GM23338 (cell line): ENCODE results near the gene PHF21A. TPM values are rescaled to one million over a fixed set of nuclear protein-coding genes. Genes with fewer than 3 reads are reported as not detected.

Source experiments
- ATAC-seq: fragments of 200-7000 bp; cut with Tn5 transposase; 3 replicates; pipeline ENCODE4 v1.9.1; 2020
- DNase-seq: peaks from one replicate; pipeline ENCODE4 v3.0.0-alpha.2; 2015; ENCODE audit warnings: low spot score
- H2AFZ ChIP-seq: fragments of 200-600 bp; sonication (generic); 2 replicates; pipeline ENCODE4 v1.8.0; 2016; ENCODE audit warnings: antibody characterized with exemption, mild to moderate bottlenecking, moderate library complexity
- H3F3A ChIP-seq: fragments of 200-600 bp; sonication (generic); replicated peaks from 2 replicates; pipeline ENCODE4 v1.8.0; 2017; ENCODE audit warnings: antibody characterized with exemption, mixed run types, low read depth
- H3K27ac ChIP-seq: fragments of 200-600 bp; sonication (generic); 2 replicates; pipeline ENCODE4 v1.6.1; 2016; ENCODE audit warnings: low read depth
- H3K27me3 ChIP-seq: fragments of 200-600 bp; sonication (generic); 2 replicates; pipeline ENCODE4 v1.8.0; 2016; ENCODE audit warnings: mild to moderate bottlenecking, mixed run types, moderate library complexity; ENCODE audit not compliant: insufficient read depth
- H3K36me3 ChIP-seq: fragments of 200-600 bp; sonication (generic); 2 replicates; pipeline ENCODE4 v1.8.0; 2016; ENCODE audit warnings: mild to moderate bottlenecking; ENCODE audit not compliant: insufficient read depth
- H3K4me1 ChIP-seq: fragments of 200-600 bp; sonication (generic); 2 replicates; pipeline ENCODE4 v1.8.0; 2016; ENCODE audit warnings: mild to moderate bottlenecking, moderate library complexity; ENCODE audit not compliant: insufficient read depth
- H3K4me2 ChIP-seq: fragments of 200-600 bp; sonication (generic); 2 replicates; pipeline ENCODE4 v1.7.1; 2017; ENCODE audit warnings: mixed run types
- H3K4me3 ChIP-seq: fragments of 200-600 bp; sonication (generic); 2 replicates; pipeline ENCODE4 v1.6.1; 2016; ENCODE audit warnings: mixed run types
- H3K79me2 ChIP-seq: fragments of 200-600 bp; sonication (generic); replicated peaks from 2 replicates; pipeline ENCODE4 v1.8.0; 2017; ENCODE audit warnings: mild to moderate bottlenecking; ENCODE audit not compliant: insufficient read depth
- H3K9me2 ChIP-seq: fragments of 200-600 bp; sonication (generic); 2 replicates; pipeline ENCODE4 v1.8.0; 2017; ENCODE audit not compliant: insufficient read depth
- H4K20me1 ChIP-seq: fragments of 200-600 bp; sonication (generic); replicated peaks from 2 replicates; pipeline ENCODE4 v1.8.0; 2017; ENCODE audit warnings: mild to moderate bottlenecking; ENCODE audit not compliant: insufficient read depth
- H3K27ac Mint-ChIP-seq: 2 replicates; pipeline ENCODE4 v1.8.0; 2020; ENCODE audit warnings: inconsistent platforms, mild to moderate bottlenecking, moderate library complexity, mixed read lengths
- H3K27me3 Mint-ChIP-seq: 3 replicates; pipeline ENCODE4 v1.8.0; 2022; ENCODE audit warnings: low read depth, mild to moderate bottlenecking, moderate library complexity, mixed read lengths, inconsistent platforms; ENCODE audit not compliant: insufficient read depth, poor library complexity
- H3K36me3 Mint-ChIP-seq: 3 replicates; pipeline ENCODE4 v1.8.0; 2021; ENCODE audit warnings: low read depth, mild to moderate bottlenecking, inconsistent platforms, moderate library complexity, mixed read lengths
- H3K4me1 Mint-ChIP-seq: 3 replicates; pipeline ENCODE4 v1.8.0; 2020; ENCODE audit warnings: mild to moderate bottlenecking, inconsistent platforms, mixed read lengths
- H3K4me3 Mint-ChIP-seq: 3 replicates; pipeline ENCODE4 v1.8.0; 2021; ENCODE audit warnings: moderate library complexity, mild to moderate bottlenecking, inconsistent platforms, mixed read lengths
- H3K9me3 Mint-ChIP-seq: 3 replicates; pipeline ENCODE4 v1.8.0; 2020; ENCODE audit warnings: moderate library complexity, mild to moderate bottlenecking, inconsistent platforms, mixed read lengths
- EZH2 ChIP-seq: fragments of 200-600 bp; sonication (generic); IDR thresholded peaks from one replicate; pipeline ENCODE4 v1.8.0; 2017; ENCODE audit warnings: antibody characterized with exemption, mild to moderate bottlenecking, low read depth; ENCODE audit not compliant: unreplicated experiment
- EZH2phosphoT487 ChIP-seq: fragments of 200-600 bp; sonication (generic); IDR thresholded peaks from one replicate; pipeline ENCODE4 v1.8.1; 2018; ENCODE audit warnings: antibody characterized with exemption; ENCODE audit not compliant: unreplicated experiment
- STAT1 ChIP-seq: IDR thresholded peaks from one replicate; pipeline ENCODE4 v1.6.1; 2016; ENCODE audit warnings: antibody characterized with exemption; ENCODE audit not compliant: unreplicated experiment
- ZNF331 ChIP-seq: fragments of 250-450 bp; sonication (Bioruptor Pico); IDR thresholded peaks from 2 replicates; pipeline ENCODE4 v1.5.0; 2020; ENCODE audit warnings: low read depth, mild to moderate bottlenecking, moderate library complexity
- polyA plus RNA-seq: library from polyadenylated mRNA; unstranded; fragments of >200 nt; fragmentation: Nextera tagmentation; extraction: Ambion mirVana; gene quantifications from 2 replicates; pipeline ENCODE4 v1.2.1, GENCODE V29; 2016
- total RNA-seq: library from RNA; depleted of rRNA; stranded (reverse); fragments of >200 nt; shearing (Covaris generic); gene quantifications from 2 replicates; pipeline ENCODE4 v1.2.3, GENCODE V29; 2014; rRNA removed
- TF ChIP-seq, protein P1 (sequence below), 2 experiments: fragments of 200-600 bp in 1 of 2; sonication (generic) in 1 of 2; conservative IDR thresholded peaks; 2 replicates each; pipeline versions ENCODE4 v1.5.1 to v1.6.1; 2016 to 2017; ENCODE audit warnings: antibody characterized with exemption in 2 of 2, low read depth in 2 of 2, mild to moderate bottlenecking in 2 of 2, moderate library complexity in 1 of 2

The PHF21A gene
- total and polyA plus RNA-seq, 2 experiments from 2014 or later: 21.7 to 23.6 TPM

DNA sequence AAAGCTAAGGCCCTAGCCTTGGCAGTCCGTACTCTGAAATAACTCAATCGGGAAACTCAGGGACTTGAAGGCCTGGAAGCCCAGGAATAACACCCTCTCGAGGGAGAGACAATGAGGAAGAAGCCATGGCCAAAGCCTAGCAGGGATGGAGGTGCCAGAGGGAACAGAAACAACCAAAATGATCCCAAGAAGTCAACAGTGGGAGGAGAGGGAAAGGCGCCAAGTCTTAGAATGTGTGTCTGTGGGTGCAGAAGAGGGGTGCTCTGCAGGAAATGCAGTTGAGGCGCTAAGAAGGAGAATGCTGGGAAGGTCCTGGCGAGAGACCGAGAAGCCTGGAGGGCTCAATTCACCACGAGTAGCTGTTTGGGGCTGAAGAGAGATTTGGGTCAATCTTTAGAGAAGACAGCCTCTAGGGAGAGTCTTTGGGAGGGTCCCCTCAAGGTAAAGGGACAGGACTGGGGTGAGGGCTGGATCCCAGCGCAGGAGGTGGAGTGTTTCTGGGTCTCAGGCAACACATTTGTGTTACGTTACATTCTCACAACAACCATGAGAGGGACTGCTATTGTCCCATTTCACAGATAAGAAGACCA lies 236.6 kb downstream of the PHF21A start:
- Mint-ChIP-seq H3K27me3 (peaks cover 7% of the 10 kb centered on the region), H3K27ac (no peak overlapping the region)

More for the DNA sequence above, 236.6 kb downstream of the PHF21A start:
- H3K4me1 ChIP-seq: peaks cover 9% of the 10 kb centered on the region; the same call in 1 of the 2 replicates
- no peak overlapping the region for H3K27ac ChIP-seq
- Mint-ChIP-seq H3K4me1 (peaks cover 10% of the 10 kb centered on the region), H3K4me3 (peak overlapping the region; percentile 68), H3K36me3 (no peaks in the 10 kb centered on the region; the same call in 2 of the 3 replicates), H3K9me3 (no peaks in the 10 kb centered on the region)
- H3K9me2 ChIP-seq: no peaks in the 10 kb centered on the region
- DNase-seq (no peak), ATAC-seq (no peak)
- TF ChIP-seq, protein P1, sequence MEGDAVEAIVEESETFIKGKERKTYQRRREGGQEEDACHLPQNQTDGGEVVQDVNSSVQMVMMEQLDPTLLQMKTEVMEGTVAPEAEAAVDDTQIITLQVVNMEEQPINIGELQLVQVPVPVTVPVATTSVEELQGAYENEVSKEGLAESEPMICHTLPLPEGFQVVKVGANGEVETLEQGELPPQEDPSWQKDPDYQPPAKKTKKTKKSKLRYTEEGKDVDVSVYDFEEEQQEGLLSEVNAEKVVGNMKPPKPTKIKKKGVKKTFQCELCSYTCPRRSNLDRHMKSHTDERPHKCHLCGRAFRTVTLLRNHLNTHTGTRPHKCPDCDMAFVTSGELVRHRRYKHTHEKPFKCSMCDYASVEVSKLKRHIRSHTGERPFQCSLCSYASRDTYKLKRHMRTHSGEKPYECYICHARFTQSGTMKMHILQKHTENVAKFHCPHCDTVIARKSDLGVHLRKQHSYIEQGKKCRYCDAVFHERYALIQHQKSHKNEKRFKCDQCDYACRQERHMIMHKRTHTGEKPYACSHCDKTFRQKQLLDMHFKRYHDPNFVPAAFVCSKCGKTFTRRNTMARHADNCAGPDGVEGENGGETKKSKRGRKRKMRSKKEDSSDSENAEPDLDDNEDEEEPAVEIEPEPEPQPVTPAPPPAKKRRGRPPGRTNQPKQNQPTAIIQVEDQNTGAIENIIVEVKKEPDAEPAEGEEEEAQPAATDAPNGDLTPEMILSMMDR (conservative IDR thresholded peaks at IDR 0.05; ENCODE audit: low read depth in 2 of 2): no peak
- TF ChIP-seq ZNF331 (CRISPR knock-in tag) (no peak), EZH2 (no peak), STAT1 (no peak), EZH2phosphoT487 (no peak)
- H3K4me3 ChIP-seq: peak overlapping the region; percentile 49
- peak overlapping the region; percentile 74 for H3K4me2 ChIP-seq
- H3F3A ChIP-seq: no peaks in the 10 kb centered on the region
- H4K20me1 ChIP-seq: peaks cover 10% of the 10 kb centered on the region
- H3K79me2 ChIP-seq: peaks cover 9% of the 10 kb centered on the region; the same call in 1 of the 2 replicates
- H3K36me3 ChIP-seq: no peaks in the 10 kb centered on the region
- H3K27me3 ChIP-seq: no peaks in the 10 kb centered on the region
- no peak overlapping the region for H2AFZ ChIP-seq

Other genes with a start within 250 kb of the PHF21A start
- 34.1 and 39.4 TPM in 2 replicates for gene MAPK8IP1, start 235.8 kb downstream of the PHF21A start, total RNA-seq
- gene MAPK8IP1, start 235.8 kb downstream of the PHF21A start, polyA plus RNA-seq: 5.9 and 6.8 TPM in 2 replicates
- 1.1 TPM in 1 of 2 replicates, not detected in the other for gene FREY1, start 214.2 kb downstream of the PHF21A start, total RNA-seq
- not detected in 2 replicates for gene FREY1, start 214.2 kb downstream of the PHF21A start, polyA plus RNA-seq
- gene PEX16, start 203.6 kb downstream of the PHF21A start, total RNA-seq: 22.4 and 34.1 TPM in 2 replicates
- 23.3 and 27.6 TPM in 2 replicates for gene PEX16, start 203.6 kb downstream of the PHF21A start, polyA plus RNA-seq
- gene LARGE2, start 198.8 kb downstream of the PHF21A start, total RNA-seq: 74.5 and 107 TPM in 2 replicates
- gene LARGE2, start 198.8 kb downstream of the PHF21A start, polyA plus RNA-seq: 89.8 and 97.8 TPM in 2 replicates
- gene CREB3L1, start 156.2 kb upstream of the PHF21A start, total RNA-seq: 4.5 and 8.5 TPM in 2 replicates
- gene CREB3L1, start 156.2 kb upstream of the PHF21A start, polyA plus RNA-seq: 10.3 and 10.4 TPM in 2 replicates
- gene DGKZ, start 226.0 kb upstream of the PHF21A start, total RNA-seq: 148 and 170 TPM in 2 replicates
- 45.1 and 45.7 TPM in 2 replicates for gene DGKZ, start 226.0 kb upstream of the PHF21A start, polyA plus RNA-seq